ENCODE measurements around the gene VWA8. TPM values are rescaled to one million over a fixed set of nuclear protein-coding genes. Genes with fewer than 3 reads are reported as not detected.

VWA8 gene
- total RNA-seq, 1 donor from 2014 or later, result 33.4 TPM

- Histone ChIP-seq H3K27me3 (no peaks in the 10 kb centered on the region), H3K9me3 (no peaks in the 10 kb centered on the region), H3K27ac (no peak overlapping the region), H3K36me3 (no peaks in the 10 kb centered on the region), H3K4me1 (no peaks in the 10 kb centered on the region), H3K4me3 (no peak overlapping the region)
- TF ChIP-seq POLR2A (IDR thresholded peaks at IDR 0.05), result no peak
- no peak for TF ChIP-seq POLR2AphosphoS5 (IDR thresholded peaks at IDR 0.05; ENCODE audit: insufficient read depth in 1 of 2, low read depth in 1 of 2)
- TF ChIP-seq, protein P1, sequence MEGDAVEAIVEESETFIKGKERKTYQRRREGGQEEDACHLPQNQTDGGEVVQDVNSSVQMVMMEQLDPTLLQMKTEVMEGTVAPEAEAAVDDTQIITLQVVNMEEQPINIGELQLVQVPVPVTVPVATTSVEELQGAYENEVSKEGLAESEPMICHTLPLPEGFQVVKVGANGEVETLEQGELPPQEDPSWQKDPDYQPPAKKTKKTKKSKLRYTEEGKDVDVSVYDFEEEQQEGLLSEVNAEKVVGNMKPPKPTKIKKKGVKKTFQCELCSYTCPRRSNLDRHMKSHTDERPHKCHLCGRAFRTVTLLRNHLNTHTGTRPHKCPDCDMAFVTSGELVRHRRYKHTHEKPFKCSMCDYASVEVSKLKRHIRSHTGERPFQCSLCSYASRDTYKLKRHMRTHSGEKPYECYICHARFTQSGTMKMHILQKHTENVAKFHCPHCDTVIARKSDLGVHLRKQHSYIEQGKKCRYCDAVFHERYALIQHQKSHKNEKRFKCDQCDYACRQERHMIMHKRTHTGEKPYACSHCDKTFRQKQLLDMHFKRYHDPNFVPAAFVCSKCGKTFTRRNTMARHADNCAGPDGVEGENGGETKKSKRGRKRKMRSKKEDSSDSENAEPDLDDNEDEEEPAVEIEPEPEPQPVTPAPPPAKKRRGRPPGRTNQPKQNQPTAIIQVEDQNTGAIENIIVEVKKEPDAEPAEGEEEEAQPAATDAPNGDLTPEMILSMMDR (IDR thresholded peaks at IDR 0.05), result no peak
- DNase-seq (ENCODE audit: extremely low spot score in 2 of 2), result no peak
- intact Hi-C loops (cut with DNase I), result no loop called here
These were observed 440.8 kb downstream of the VWA8 start for GRCh38 chr13:41520016-41520659.

Small RNAs within 50 kb of the gene (microRNA-seq; reads per million reads assigned to microRNA genes)
- gene MIR5006 (ENCODE audit: borderline number of aligned reads, borderline replicate concordance), result not detected

Small RNAs within 50 kb of the gene (small RNA-seq; reads per million reads assigned to genes)
- gene RN7SL515P (not detected), gene RNU6-74P (not detected), gene RPS28P8 (not detected)

Other genes starting within 250 kb of the VWA8 start
- gene DGKH, start 87.5 kb upstream of the VWA8 start, total RNA-seq, result 29.7 TPM